ENCODE results near the gene TRAK1. TPM values are rescaled to one million over a fixed set of nuclear protein-coding genes. Genes with fewer than 3 reads are reported as not detected.

TRAK1 gene
- total RNA-seq, 1 experiment from 2014 or later = 41.0 TPM

- TF ChIP-seq, protein P1, sequence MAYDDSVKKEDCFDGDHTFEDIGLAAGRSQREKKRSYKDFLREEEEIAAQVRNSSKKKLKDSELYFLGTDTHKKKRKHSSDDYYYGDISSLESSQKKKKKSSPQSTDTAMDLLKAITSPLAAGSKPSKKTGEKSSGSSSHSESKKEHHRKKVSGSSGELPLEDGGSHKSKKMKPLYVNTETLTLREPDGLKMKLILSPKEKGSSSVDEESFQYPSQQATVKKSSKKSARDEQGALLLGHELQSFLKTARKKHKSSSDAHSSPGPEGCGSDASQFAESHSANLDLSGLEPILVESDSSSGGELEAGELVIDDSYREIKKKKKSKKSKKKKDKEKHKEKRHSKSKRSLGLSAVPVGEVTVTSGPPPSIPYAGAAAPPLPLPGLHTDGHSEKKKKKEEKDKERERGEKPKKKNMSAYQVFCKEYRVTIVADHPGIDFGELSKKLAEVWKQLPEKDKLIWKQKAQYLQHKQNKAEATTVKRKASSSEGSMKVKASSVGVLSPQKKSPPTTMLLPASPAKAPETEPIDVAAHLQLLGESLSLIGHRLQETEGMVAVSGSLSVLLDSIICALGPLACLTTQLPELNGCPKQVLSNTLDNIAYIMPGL (CRISPR knock-in tag; IDR thresholded peaks at IDR 0.05) = no peak
- no peak for TF ChIP-seq ZNF396 (CRISPR knock-in tag; IDR thresholded peaks at IDR 0.05; ENCODE audit: borderline replicate concordance)
- TF ChIP-seq, protein P2, sequence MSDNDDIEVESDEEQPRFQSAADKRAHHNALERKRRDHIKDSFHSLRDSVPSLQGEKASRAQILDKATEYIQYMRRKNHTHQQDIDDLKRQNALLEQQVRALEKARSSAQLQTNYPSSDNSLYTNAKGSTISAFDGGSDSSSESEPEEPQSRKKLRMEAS (CRISPR knock-in tag; IDR thresholded peaks at IDR 0.05) = no peak
- TF ChIP-seq TEAD4 (CRISPR knock-in tag; IDR thresholded peaks at IDR 0.05) = no peak
- no peak for TF ChIP-seq CTCF (IDR thresholded peaks at IDR 0.05)
- TF ChIP-seq MXD4 (CRISPR knock-in tag; IDR thresholded peaks at IDR 0.05; ENCODE audit: borderline replicate concordance) = no peak
- no peak for TF ChIP-seq PRRX2 (CRISPR knock-in tag; IDR thresholded peaks at IDR 0.05)
Measured at GRCh38 chr3:42191443-42191747, 100.2 kb downstream of the TRAK1 start (continued).

DNA sequence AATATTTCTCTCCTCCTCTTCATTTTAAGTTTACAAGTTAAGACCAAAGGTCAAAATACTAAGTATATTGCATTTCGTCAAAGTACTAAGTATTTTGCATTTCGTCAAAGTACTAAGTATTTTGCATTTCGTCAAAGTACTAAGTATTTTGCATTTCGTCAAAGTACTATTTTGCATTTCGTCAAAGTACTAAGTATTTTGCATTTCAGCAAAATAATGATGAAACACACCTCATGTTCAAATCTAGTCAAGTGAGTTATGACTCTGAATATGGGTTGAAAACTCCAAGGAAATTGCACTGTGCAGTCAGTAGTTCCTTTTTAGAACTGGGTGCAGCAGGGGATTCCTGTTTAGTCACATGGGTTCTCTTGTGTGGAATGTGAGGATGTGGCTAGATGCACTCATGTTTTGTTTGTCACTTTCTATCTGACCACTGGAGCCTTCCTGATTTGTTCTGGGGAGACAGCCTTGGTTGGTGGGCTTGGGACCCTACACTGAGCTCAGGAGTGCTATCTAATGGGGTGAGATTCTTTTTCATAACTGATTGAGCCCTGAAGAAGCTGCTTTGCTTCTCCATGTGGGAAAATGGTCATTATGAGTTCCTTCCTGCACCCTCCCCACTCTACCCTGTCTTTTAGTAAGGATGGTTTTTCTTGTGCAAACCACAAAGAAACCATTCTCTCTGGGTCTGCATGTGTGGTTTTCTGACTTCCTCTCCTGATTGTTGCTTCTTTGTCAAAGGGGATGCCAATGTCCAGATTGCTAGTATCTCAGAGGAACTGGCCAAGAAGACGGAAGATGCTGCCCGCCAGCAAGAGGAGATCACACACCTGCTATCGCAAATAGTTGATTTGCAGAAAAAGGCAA is 101.4 kb downstream of the TRAK1 start:
- ChIA-PET CTCF (interaction anchor here (1.3 to 5.5 kb wide), 6 partner anchors 12 to 239 kb away, joined by 3 to 164 read pairs (median 22); no protein-coding TSS in a partner anchor), POLR2A (no interaction called here)
- no peak for DNase-seq (ENCODE audit: low spot score)
- TF ChIP-seq GRHL2 (CRISPR knock-in tag; IDR thresholded peaks at IDR 0.05; ENCODE audit: insufficient replicate concordance, severe bottlenecking) = no peak
- TF ChIP-seq GABPB1 (CRISPR knock-in tag; IDR thresholded peaks at IDR 0.05) = no peak
- TF ChIP-seq HMGA2 (CRISPR knock-in tag; IDR thresholded peaks at IDR 0.05) = no peak
- TF ChIP-seq TEAD4 (CRISPR knock-in tag; IDR thresholded peaks at IDR 0.05) = no peak
- no peak for TF ChIP-seq NR1H2 (CRISPR knock-in tag; IDR thresholded peaks at IDR 0.05)
- peaks cover 35% of the 10 kb centered on the region for H3K36me3 Mint-ChIP-seq
- H3K4me1 Mint-ChIP-seq = peaks cover 38% of the 10 kb centered on the region
- no peak for ATAC-seq
- no peaks in the 10 kb centered on the region for H3K9me3 Mint-ChIP-seq
- H3K27me3 Mint-ChIP-seq (ENCODE audit: low read depth) = no peaks in the 10 kb centered on the region
- H3K4me3 Mint-ChIP-seq = no peak overlapping the region
- H3K27ac Mint-ChIP-seq = peak overlapping the region; percentile 89

GRCh38 chr3:42194943-42195510 is 103.9 kb downstream of the TRAK1 start:
- ATAC-seq (no peak), DNase-seq (ENCODE audit: low spot score) (no peak)
- Mint-ChIP-seq H3K27ac (no peak overlapping the region), H3K36me3 (peaks cover 37% of the 10 kb centered on the region), H3K4me3 (no peak overlapping the region), H3K4me1 (peaks cover 32% of the 10 kb centered on the region), H3K9me3 (no peaks in the 10 kb centered on the region), H3K27me3 (ENCODE audit: low read depth) (no peaks in the 10 kb centered on the region)
- ChIA-PET POLR2A (no interaction called here), CTCF (interaction anchor here (1.4 to 2.3 kb wide), 3 partner anchors 10 to 77 kb away, joined by 3 to 13 read pairs (median 6); no protein-coding TSS in a partner anchor)
- TF ChIP-seq ZNF396 (CRISPR knock-in tag; IDR thresholded peaks at IDR 0.05; ENCODE audit: borderline replicate concordance) = no peak
- no peak for TF ChIP-seq FOXK1 (CRISPR knock-in tag; IDR thresholded peaks at IDR 0.05)
- TF ChIP-seq TCF7 (CRISPR knock-in tag; IDR thresholded peaks at IDR 0.05; ENCODE audit: low read depth) = no peak
- TF ChIP-seq, protein P3, sequence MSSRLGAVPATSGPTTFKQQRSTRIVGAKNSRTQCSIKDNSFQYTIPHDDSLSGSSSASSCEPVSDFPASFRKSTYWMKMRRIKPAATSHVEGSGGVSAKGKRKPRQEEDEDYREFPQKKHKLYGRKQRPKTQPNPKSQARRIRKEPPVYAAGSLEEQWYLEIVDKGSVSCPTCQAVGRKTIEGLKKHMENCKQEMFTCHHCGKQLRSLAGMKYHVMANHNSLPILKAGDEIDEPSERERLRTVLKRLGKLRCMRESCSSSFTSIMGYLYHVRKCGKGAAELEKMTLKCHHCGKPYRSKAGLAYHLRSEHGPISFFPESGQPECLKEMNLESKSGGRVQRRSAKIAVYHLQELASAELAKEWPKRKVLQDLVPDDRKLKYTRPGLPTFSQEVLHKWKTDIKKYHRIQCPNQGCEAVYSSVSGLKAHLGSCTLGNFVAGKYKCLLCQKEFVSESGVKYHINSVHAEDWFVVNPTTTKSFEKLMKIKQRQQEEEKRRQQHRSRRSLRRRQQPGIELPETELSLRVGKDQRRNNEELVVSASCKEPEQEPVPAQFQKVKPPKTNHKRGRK (CRISPR knock-in tag; IDR thresholded peaks at IDR 0.05; ENCODE audit: borderline replicate concordance) = no peak
- TF ChIP-seq NR2C2 (CRISPR knock-in tag; IDR thresholded peaks at IDR 0.05) = no peak
- no peak for TF ChIP-seq ELF4 (CRISPR knock-in tag; IDR thresholded peaks at IDR 0.05; ENCODE audit: low read depth)
- no peak for TF ChIP-seq TP53 (CRISPR knock-in tag; IDR thresholded peaks at IDR 0.05)
- TF ChIP-seq NFATC4 (CRISPR knock-in tag; IDR thresholded peaks at IDR 0.05) = no peak
- TF ChIP-seq, protein P4, sequence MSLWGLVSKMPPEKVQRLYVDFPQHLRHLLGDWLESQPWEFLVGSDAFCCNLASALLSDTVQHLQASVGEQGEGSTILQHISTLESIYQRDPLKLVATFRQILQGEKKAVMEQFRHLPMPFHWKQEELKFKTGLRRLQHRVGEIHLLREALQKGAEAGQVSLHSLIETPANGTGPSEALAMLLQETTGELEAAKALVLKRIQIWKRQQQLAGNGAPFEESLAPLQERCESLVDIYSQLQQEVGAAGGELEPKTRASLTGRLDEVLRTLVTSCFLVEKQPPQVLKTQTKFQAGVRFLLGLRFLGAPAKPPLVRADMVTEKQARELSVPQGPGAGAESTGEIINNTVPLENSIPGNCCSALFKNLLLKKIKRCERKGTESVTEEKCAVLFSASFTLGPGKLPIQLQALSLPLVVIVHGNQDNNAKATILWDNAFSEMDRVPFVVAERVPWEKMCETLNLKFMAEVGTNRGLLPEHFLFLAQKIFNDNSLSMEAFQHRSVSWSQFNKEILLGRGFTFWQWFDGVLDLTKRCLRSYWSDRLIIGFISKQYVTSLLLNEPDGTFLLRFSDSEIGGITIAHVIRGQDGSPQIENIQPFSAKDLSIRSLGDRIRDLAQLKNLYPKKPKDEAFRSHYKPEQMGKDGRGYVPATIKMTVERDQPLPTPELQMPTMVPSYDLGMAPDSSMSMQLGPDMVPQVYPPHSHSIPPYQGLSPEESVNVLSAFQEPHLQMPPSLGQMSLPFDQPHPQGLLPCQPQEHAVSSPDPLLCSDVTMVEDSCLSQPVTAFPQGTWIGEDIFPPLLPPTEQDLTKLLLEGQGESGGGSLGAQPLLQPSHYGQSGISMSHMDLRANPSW (CRISPR knock-in tag; conservative IDR thresholded peaks at IDR 0.05; ENCODE audit: low read depth) = no peak
- TF ChIP-seq TEAD1 (CRISPR knock-in tag; IDR thresholded peaks at IDR 0.05) = no peak
- TF ChIP-seq, protein P5, sequence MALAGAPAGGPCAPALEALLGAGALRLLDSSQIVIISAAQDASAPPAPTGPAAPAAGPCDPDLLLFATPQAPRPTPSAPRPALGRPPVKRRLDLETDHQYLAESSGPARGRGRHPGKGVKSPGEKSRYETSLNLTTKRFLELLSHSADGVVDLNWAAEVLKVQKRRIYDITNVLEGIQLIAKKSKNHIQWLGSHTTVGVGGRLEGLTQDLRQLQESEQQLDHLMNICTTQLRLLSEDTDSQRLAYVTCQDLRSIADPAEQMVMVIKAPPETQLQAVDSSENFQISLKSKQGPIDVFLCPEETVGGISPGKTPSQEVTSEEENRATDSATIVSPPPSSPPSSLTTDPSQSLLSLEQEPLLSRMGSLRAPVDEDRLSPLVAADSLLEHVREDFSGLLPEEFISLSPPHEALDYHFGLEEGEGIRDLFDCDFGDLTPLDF (CRISPR knock-in tag; IDR thresholded peaks at IDR 0.05) = no peak
- TF ChIP-seq MXD4 (CRISPR knock-in tag; IDR thresholded peaks at IDR 0.05; ENCODE audit: borderline replicate concordance) = no peak
- TF ChIP-seq, protein P6, sequence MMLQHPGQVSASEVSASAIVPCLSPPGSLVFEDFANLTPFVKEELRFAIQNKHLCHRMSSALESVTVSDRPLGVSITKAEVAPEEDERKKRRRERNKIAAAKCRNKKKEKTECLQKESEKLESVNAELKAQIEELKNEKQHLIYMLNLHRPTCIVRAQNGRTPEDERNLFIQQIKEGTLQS (CRISPR knock-in tag; conservative IDR thresholded peaks at IDR 0.05) = no peak
